HG03520 (cell line): ENCODE data around the gene GID8.

Source experiments
- ATAC-seq: cut with Tn5 transposase; IDR thresholded peaks from one replicate; pipeline ENCODE4 v1.9.1; 2021; ENCODE audit warnings: mild to moderate bottlenecking, moderate library complexity; ENCODE audit not compliant: unreplicated experiment

The GID8 gene

DNA sequence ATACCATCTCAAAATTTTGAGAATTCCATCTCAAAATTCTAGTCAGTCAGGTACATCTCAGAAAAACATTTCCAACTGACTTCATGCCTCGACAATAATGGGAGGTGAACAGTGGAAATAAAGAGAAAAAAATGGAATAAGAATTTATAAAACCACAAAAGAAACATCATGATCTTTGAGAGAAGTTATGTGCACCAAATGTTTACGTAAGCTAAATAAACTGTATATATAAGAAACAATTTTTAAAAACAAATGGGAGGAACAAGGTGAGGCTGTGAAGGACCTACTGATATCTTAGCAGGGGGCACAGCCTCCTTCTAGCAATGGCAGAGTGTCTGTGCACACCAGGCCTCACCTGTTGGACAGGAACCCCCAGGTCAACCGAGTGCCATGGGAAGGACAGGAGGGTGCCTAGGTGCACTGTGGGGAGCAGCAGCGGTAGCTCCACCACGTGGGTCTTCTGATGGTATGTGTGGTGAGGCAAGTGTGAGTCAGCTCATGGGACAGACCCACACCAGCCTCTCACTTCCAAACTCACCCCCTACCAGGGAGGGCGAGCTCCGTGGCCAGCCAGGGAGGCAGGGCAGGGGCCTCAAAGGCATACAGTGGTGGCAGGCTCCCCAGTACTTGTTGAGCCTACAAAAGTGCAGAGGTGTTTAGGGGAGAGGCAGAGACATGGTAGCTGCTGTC is 34.9 kb upstream of the GID8 start:
- ATAC-seq: no peak

DNA sequence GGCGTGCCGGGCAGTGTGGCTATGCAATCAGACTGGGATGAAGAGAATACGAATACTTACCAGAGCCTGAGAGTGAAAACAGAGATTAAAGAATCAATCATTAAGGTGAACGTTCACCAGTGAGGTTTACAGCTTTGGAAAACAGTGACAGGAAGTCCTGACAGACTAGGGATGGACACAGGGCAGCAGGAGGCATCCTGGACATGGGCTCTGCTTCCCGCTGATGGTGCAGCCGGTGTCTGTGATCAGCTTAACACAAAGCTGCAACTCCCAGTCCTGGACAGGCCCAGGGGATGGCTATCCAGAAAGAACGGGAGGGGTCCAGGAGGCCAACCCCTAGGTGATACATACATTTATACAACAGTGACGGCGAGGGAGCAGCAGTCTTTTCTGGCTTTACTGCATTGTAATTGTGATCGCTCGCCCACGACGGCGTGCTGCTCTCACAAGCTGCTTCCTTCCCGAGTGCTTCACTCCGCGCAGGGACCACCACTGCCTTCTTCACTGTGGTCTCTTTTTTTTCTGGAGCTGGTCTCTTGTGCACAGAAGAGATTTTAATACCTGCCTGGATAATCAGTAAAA is 32.3 kb upstream of the GID8 start:
- no peak for ATAC-seq

DNA sequence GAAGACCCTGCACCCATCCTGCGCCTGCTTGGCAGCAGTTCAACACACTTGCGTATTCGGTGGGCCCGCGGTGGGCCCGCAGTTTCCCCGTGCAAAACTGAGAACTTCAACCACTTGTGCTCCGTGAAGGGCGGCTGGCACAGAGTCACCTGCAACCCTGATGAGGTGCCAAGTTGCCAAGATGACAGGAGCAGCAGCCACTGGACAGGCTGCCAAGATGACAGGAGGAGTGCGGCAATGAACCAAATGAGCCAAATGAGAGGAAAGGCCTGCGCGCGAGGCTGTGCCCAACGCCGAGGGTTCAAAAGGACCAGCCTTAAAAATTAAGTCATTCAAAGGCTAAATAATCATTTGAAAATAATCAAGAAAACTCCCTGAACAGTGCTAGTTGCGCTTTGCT is 31.7 kb upstream of the GID8 start:
- no peak for ATAC-seq

DNA sequence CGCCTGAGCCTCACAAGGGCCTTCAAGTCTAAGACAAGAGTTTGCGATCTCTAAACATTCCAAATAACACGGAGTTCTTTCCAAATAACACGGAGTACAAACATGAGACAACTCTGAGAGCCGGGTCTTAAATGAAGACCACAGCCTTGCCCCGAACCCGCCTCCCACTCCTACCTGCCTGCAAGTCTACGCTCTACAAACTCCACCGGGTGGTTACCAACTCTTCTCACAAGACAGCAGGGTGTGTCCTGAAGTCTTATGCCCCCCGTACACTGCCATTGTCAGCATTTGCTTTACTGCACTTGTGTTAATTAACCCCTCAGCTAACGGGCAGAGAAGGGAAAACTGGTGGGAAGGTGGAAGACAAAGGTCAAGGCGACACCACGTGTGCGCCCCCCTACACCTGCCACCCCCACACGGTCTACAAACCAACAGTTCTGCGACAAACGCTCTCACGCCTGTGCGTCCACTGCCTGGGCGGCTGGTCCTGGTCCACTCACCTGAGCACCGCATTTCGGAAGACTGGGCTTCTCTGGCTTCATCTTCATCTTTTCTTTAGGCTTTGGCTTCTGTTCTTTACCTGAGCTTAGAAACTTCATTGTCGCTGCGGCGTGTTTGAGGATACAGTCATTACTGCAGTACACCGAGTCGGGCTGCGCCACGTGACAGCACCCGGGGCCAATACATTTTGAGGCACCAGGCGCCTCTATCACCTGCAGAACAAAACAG is 31.1 kb upstream of the GID8 start:
- ATAC-seq: no peak

DNA sequence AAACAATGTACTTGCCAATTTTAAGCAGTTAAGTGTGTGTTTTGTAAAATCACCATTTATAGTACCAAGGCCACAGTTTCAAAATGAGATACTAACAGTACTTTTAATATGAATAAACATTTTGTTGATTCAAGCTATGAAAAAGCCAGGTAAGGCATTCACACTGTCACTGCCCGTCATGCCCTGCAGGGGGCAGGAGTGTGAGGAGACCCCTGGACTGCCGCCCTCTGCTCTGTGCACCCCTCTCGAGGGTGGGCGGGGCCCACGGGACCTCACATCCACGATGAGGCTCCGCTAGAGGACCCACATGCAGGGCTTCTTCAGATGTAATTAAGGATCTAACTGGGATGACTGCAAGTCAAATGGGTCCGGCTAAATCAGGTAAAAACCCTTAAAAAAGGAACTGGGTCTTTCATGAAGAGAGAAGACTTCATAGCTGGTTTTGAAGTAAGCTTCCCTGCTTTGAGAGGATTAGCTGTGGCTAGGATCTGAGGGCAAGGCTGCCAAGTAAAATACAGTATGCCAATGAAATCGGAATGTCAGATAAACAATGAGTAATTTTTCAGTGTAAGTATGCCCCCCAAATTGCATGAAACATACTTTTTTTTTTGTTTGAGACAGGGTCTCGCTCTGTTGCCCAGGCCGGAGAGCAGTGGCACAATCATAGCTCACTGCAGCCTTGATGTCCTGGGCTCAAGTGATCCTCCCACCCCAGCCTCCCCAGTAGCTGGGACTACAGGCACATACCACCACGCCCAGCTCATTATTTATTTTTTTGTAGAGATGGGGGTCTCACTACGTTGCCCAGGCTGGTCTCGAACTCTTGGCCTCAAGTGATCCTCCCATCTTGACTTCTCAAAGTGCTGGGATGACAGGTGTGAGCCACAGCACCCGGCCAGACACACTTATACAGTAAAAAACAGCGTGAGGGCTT is 30.3 kb upstream of the GID8 start:
- ATAC-seq: no peak

DNA sequence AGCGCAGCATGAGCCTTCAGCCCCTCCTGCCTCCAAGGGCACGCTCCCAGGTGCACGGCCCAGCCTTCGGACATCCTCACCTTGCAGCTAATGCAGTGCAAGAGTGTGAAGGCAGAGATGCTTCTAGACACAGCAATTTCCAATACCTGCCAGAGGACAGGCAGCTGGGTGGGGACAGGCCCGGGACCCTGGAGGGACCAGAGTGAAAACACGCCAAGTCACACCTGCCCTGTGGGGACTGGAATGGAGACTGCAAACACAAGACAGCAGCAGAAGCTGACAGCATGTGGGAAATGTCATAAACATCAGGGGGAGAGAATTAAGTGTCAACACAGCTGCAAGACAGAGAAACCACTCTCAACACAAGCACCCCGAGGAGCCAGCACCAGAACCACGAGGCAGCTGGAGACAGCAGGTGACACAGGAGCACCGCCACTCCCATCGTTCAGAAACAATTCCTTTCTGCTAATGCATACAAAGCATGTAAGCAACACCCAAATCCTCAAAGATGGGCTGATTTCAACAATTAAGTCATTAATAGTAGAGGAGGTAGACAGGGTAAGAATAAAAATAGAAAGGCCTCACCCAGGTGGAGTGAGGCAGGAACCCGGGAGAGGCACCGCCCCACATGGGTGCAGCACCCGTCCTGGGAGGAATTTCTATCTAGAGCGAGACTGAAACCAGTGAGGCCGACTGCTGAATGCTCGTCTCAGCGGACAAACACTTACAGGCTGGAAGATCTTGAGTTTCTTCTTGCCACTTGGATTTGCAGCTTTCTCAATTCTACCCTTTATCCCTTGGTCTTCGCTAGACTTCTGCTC is 28.8 kb upstream of the GID8 start:
- no peak for ATAC-seq

DNA sequence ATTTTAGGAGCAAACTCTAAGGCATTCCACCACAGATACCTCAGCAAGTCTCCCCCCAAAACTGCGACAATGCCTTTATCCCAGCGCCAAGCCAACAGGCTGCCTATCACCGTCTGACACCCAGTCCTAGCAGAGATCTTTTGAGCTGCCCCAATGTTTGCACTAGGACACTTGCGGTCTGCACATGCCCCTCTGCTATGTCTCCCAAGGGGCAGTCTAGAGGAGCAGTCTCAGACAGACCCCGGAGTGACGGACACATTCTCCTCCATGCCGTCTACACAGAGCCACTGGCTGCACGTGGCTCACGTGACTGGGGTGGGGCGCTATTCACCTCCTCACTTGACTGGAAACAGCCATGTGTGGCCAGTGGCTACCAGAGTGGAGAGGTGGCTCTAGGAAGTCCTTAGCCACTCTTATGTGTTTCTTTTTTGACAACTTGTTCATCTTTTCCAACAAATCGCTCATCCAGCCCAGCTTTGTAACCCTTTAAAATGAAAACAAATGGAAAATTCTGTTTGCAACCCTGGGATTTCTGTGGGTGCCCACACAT is 27.7 kb upstream of the GID8 start:
- no peak for ATAC-seq

DNA sequence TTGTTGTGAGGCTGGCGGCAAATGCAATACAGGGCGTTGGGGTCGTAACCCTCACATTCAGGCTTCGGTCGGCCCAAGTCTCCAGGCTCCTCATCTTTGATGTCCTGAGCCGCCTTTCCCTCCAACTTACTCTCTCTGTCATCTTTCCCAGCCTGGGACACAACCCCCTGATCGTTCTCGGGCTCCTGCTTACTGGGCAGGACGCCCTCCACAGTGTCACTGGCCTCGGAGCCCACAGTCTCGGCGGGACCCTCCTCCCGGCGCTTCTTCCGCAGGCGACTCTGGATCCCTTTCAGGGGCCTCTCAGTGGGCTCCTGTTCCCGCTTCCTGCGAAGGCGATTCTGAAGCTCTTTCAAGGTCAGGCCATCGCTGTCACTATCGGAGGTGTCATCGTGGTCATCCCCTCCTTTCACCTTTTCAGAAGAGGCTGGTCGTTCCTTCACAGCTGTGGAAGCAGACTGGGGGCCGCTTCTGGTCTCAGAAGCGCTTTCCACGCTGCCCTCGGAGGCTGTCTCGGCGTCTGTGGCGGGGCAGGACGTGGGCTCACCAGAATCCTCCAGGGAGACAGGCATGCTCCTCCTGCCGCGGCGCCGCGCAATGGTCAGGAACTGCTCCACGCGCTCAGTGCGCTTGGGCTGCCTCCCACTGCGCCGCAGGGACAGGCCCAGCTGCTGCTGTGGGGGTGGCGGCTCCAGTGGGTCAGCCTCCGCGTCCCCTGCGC is 27.0 kb upstream of the GID8 start:
- ATAC-seq: no peak

DNA sequence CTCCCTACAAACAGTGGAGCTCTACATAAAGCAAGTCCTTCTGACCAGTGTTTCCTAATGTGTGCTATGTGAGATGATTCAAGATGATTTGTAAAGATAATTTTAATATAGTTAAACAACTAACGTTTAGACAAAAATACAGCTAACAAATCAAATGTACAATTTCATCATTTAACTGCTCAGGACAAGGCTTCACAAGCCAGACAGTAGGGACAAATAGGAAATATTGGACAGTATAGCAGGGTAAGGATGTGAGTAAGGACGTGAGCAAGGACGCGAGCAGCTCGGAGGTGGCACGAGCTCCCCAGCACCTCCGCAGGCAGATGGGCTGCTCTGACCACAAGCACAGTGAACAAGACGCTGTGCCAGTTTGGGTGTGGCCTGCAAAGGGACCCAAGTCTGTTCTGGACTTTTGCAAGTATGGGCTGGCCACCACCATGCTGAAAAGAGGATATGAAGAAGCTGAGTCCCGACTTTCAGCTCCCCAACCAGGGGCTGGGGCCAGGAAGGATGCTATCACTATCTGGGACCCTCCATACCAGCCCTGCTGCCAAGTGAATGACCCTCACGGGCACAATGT is 26.2 kb upstream of the GID8 start:
- ATAC-seq: no peak

DNA sequence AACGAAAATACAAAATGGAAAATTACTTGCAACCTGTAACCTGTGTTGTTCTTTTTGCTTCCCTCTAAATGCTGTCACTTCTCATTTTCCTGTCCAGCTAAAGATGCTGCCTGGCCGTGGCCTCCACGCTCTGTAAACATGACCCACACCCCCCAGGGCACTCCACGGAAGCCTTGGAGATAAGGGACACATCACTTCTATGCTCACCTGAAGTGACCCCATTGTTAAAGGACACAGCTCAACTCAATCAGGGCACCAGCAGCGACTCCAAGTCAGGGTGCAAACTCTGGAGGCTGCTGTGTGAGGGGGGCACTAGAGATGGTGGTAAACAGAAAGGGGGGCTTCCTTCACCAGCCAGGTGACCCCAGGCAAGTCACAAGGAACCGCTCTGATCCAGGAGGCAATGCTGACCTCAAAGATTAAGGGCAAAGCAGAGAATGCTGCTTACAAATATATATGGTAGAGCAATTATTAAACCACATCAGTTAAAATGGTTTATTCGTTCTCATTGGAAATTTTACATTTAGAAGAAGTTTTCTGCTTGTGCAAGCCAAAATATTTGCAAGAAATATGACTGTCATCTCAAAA is 24.8 kb upstream of the GID8 start:
- no peak for ATAC-seq

DNA sequence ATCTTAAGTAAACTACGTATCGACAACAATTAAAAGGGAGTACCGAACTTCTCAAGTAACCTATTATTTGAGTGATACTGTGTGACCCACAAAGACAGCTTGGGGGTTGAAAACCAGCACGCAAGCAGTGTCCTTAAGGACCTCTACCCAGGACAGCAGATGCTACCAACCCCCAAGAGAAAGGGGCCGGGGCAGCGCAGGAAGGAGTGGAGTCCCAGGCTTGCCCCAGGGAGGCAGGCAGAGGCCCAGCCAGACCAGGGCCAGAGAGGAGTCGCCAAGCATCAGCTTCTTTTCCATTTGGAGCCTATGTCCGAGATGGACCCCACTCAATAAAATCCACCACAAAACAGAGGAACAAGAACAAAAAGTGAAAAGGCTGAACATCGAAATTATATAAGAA is 23.5 kb upstream of the GID8 start:
- no peak for ATAC-seq

DNA sequence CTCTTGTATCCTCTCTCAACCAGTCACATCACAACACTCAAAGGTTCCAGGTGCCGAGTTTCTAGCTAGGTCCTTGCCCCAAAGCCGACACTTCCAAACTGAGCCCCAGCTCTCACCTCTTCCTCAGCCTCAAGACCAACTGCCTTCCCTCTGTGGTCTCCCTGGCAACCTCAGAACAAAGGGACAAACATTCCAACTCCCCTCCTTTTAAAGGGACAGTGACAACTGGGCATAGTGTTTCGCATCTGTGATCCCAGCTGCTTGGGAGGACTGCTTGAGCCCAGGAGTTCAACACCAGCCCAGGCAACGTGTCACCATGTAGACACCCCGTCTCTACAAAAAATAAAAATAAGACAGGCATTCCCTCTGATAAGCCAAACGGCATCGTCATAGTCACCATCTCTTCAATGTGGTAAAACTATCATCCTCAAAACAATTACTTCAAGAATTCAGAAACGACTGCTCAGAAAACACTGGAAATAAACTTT is 22.9 kb upstream of the GID8 start:
- ATAC-seq: no peak

DNA sequence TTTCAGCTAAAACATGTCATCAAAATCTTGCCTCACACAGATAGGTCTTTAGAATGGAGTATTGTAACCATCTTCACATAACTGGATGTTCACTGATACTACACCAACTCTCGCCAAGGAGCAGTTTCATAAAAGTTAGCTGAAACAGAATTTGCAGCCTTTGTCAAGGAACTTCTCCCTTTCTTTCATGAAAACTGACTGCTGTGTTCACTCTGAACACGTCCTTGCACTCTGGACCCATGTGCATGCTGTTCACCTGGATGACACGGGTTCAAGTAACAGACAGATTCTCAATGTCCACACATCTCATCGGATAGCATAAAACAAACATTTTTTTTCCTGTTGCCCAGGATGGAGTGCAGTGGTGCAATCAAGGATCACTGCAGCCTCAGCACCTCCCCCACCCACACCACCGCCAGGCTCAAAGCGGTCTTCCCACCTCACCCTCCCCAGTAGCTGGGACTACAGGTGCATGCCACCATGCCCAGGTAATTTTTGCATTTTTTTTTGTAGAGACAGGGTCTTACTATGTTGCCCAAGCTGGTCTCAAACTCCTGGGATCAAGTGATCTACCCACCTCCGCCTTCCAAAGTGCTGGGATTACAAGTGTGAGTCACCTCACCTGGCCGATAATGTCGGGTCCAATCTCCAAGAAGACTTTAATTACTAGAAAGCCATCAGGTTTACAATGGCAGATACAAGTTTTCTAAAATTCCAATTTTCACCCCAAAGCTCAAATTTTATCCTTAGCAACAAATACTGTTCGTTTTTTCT is 21.1 kb upstream of the GID8 start:
- no peak for ATAC-seq

DNA sequence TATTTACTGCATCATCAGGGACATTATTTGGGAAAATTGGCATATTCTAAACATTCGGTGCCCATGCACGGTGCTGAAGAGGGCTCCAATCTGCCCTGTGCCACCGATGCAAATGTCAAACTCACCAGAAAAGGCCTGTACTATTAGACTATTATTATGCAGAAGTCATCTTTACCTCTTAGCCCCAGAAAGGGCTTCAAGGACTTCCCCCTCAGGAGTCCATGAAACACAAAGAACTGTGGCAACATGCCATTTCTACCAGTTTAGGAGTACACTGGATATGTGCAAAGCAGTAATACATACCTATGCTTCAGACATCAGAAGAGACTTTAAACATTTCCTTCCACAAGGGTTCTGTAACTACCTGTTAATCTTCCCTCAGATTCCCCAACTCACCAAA is 20.2 kb upstream of the GID8 start:
- ATAC-seq: no peak

DNA sequence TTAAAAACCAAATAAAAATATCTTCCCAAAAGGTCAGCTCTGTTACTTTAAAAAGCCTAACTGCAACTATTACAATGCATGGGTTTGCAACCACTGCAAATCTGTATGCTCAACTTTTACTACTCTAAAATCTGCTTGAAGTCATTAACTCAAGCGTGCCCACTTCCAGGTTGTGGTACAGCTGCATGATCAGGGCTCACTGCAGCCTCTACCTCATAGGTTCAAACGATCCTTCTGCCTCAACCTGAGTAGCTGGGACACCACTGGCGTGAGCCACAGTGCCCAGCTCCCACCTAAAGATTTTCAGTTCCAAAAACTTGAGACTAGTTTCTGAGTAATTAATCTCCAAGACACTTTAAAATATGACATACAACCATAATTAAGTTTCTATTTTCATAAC is 19.8 kb upstream of the GID8 start:
- no peak for ATAC-seq

DNA sequence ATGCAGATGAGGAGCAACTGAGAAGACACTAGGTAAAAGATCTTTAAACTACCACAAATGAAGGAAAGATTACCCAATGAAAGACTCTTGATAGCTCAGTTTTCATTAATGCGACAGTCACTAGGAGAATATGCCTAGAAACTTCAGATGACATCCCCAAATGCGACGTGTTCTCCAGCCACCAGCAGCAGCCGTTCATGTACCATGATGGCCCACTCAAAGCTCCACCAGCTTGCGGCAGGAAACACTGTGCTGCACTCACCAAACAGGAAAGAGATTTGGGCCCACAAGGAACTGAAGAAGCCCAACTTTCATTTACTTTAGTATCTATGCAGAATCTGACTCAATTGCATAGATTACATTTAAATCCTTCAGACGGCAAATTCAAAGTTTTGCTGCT is 19.1 kb upstream of the GID8 start:
- no peak for ATAC-seq

DNA sequence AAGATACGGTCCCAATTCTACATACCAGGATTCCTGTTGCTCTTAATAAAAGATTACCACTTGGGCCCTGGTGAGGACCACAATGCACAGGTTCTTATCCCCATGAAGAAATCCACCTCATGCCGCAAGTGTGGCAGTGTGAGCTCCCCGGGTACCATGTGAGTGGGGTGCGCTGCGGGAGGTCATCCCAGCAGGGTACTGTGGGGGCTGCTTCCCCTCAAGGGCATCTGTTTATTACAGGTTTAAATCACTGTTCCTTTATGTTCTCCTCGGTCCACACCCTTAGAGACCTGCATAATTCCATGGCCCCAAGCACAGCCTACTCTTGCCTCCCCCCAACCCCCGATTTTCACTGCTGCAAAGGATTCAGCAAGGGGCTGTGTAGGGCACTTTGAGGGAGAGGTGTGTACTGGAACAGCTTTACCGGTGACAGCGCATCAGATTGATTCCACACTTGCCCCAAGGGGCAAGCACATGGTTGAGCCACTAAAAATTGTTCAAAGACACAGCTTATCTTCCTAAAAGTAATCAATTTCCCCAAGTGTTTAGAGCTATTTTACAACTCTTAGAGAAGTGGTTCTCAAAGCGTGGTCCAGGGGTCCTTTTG is 17.8 kb upstream of the GID8 start:
- no peak for ATAC-seq
